ENCODE measurements around the gene LONRF2.

LONRF2 gene

DNA sequence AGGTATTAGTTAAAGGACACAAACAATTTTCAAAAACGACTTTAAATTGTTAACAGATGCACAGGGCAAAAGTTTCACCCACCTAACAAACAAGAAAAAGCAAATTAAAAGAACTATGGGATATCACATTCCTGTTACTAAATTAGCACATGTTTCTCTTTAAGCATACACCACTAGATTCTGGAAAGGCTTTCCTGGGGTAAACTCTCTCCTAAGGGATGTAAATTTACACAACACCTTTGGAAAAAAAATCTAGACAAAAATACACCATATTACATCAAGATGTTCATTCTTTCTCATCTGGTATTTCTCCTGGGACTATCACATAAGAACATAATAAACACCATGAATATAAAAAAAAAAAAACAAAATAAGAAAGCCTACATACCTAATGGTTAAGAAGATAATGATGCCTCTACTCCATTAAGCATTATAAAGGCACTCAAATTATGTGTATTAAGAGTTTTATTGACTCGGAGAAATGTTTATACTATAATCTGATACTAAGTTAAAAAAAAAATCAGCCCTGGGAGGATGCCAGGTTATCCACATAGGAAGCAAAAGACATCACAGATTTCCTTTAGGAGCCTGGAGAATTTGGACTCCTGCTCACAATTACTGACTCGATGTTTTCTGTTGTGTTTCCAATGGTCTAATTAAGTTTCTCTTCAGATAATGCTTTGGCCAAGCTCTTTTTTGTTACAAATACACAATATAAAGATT, 97.2 kb downstream of the LONRF2 start:
- DNase-seq = no peak
- no peak overlapping the region for H3K27ac ChIP-seq
- no peaks in the 10 kb centered on the region for H3K36me3 ChIP-seq
- no peak for TF ChIP-seq CTCF (IDR thresholded peaks at IDR 0.05; ENCODE audit: low read depth, low read length)
- no peaks in the 10 kb centered on the region for H3K9me3 ChIP-seq (ENCODE audit: severe bottlenecking)
- H3K4me3 ChIP-seq (ENCODE audit: low read depth, low read length) = no peak overlapping the region
- no peaks in the 10 kb centered on the region for H3K27me3 ChIP-seq (ENCODE audit: insufficient read depth, low read depth, severe bottlenecking)

DNA sequence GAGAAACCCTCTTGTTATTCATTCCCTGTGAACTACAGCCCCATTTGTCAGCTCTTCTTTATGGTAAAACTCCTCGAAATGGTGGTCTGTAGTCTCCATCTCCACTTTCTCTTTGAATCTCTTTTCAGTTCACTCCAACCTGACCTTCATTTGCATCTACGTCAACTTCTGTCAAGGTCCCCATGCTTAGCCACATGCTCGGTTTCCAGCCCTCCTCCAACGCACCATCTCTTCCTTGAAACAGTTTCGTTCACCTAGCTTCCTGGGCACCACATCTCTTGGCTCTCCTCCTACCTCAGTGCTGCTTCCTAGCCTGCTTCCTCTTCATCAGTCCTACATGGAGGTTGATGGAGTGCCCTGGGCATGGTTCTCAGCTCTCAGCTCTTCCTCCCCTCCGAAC, 98.8 kb downstream of the LONRF2 start:
- no peaks in the 10 kb centered on the region for H3K27me3 ChIP-seq (ENCODE audit: insufficient read depth, low read depth, severe bottlenecking)
- no peak overlapping the region for H3K27ac ChIP-seq
- H3K4me3 ChIP-seq (ENCODE audit: low read depth, low read length) = no peak overlapping the region
- no peak for TF ChIP-seq CTCF (IDR thresholded peaks at IDR 0.05; ENCODE audit: low read depth, low read length)
- H3K9me3 ChIP-seq (ENCODE audit: severe bottlenecking) = no peaks in the 10 kb centered on the region
- H3K36me3 ChIP-seq = no peaks in the 10 kb centered on the region
- DNase-seq = no peak
